Measurements from ENCODE around the gene COG5. TPM values are rescaled to one million over a fixed set of nuclear protein-coding genes. Genes with fewer than 3 reads are reported as not detected.

COG5 gene
- total RNA-seq, 2 experiments from 2014 or later: 37.6 to 40.3 TPM

DNA sequence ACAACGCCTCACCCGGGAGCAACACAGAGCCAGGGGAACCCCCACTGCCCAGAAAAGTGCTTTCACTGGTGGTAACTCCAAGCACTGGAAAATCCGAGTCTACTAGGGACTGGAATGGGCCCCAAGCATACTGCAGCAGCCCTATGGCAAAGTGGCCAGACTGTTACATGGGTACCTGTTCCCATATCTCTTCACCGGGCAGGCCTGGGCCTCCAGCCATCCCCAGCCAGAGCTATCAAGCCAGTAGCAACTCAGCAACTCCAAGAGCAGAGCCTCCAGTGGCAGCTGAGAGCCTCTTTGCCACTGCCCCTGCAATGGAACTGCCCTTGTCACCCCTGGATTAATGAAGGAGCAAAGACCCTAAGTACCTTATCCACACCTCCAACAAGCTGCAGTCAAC lies 321.5 kb downstream of the COG5 start:
- ChIA-PET CTCF (no interaction called here), POLR2A (no interaction called here)
- peaks cover 13% of the 10 kb centered on the region for H3K9me3 Mint-ChIP-seq
- H3K27me3 Mint-ChIP-seq: no peaks in the 10 kb centered on the region
- ATAC-seq (no peak), DNase-seq (no peak)
- TF ChIP-seq, protein P1, sequence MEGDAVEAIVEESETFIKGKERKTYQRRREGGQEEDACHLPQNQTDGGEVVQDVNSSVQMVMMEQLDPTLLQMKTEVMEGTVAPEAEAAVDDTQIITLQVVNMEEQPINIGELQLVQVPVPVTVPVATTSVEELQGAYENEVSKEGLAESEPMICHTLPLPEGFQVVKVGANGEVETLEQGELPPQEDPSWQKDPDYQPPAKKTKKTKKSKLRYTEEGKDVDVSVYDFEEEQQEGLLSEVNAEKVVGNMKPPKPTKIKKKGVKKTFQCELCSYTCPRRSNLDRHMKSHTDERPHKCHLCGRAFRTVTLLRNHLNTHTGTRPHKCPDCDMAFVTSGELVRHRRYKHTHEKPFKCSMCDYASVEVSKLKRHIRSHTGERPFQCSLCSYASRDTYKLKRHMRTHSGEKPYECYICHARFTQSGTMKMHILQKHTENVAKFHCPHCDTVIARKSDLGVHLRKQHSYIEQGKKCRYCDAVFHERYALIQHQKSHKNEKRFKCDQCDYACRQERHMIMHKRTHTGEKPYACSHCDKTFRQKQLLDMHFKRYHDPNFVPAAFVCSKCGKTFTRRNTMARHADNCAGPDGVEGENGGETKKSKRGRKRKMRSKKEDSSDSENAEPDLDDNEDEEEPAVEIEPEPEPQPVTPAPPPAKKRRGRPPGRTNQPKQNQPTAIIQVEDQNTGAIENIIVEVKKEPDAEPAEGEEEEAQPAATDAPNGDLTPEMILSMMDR (IDR thresholded peaks at IDR 0.05): no peak
- H3K27ac Mint-ChIP-seq: no peak overlapping the region
- no peaks in the 10 kb centered on the region for H3K4me1 Mint-ChIP-seq (ENCODE audit: low read depth)
- intact Hi-C loops (cut with micrococcal nuclease): no loop called here
- H3K4me3 Mint-ChIP-seq: no peak overlapping the region
- peaks cover 44% of the 10 kb centered on the region for H3K36me3 Mint-ChIP-seq (ENCODE audit: low read depth)

DNA sequence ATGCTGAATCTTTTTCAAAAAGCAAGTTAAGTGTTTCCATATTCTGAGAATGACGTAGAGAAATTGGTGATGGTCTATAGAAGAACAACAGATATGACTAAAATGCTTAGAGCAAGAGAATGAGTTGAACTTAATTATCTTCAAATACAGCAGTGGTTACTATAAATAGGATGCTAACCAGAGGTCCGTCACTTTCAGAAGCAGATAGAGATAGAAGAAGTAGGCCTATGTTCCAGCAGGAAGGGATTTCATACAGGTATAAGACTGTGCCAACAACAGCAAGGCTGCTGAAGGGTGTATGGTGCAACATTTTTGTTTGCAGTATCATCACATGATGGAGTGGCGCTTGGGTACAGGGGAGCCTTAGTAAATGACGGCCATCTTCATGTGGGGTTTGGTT lies 326.3 kb downstream of the COG5 start:
- DNase-seq (no peak), ATAC-seq (no peak)
- Mint-ChIP-seq H3K9me3 (no peaks in the 10 kb centered on the region), H3K27me3 (no peaks in the 10 kb centered on the region), H3K4me3 (no peak overlapping the region), H3K4me1 (ENCODE audit: low read depth) (no peaks in the 10 kb centered on the region), H3K36me3 (ENCODE audit: low read depth) (peaks cover 6% of the 10 kb centered on the region), H3K27ac (no peak overlapping the region)
- POLR2A ChIA-PET: no interaction called here
- CTCF ChIA-PET: interaction anchor here (1.1 to 1.4 kb wide), 2 partner anchors 13 to 73 kb away, joined by 3 read pairs; no protein-coding TSS in a partner anchor
- intact Hi-C loops (cut with micrococcal nuclease): no loop called here
- TF ChIP-seq, protein P1 (IDR thresholded peaks at IDR 0.05): no peak

DNA sequence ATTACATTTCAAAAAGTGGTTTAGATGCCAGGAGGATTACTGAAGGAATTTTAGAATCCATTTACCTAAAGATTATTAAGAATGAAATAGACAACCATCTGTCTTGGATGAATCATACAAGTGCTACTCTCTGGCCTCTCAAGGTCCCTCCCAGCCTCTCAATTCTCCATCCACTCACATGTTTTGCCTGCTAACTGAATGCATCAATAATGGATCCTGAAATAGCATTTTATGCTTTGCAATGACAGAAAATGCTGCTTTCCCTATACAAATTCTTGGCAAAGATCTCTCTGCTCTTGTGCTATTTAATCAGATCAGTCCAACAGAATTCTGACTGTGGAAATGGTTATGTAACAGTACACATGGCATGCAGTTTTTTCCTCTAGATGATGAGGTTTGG lies 326.9 kb downstream of the COG5 start:
- DNase-seq (no peak), ATAC-seq (no peak)
- Mint-ChIP-seq H3K9me3 (no peaks in the 10 kb centered on the region), H3K27ac (no peak overlapping the region), H3K4me3 (no peak overlapping the region), H3K36me3 (ENCODE audit: low read depth) (peaks cover 6% of the 10 kb centered on the region), H3K27me3 (no peaks in the 10 kb centered on the region), H3K4me1 (ENCODE audit: low read depth) (no peaks in the 10 kb centered on the region)
- POLR2A ChIA-PET: interaction anchor here (0.6 kb wide), 1 partner anchor 712 kb away, joined by 3 read pairs; no protein-coding TSS in a partner anchor
- intact Hi-C loops (cut with micrococcal nuclease): no loop called here
- CTCF ChIA-PET: interaction anchor here (1.1 to 1.4 kb wide), 2 partner anchors 14 to 73 kb away, joined by 3 read pairs; no protein-coding TSS in a partner anchor
- TF ChIP-seq, protein P1 (IDR thresholded peaks at IDR 0.05): no peak

DNA sequence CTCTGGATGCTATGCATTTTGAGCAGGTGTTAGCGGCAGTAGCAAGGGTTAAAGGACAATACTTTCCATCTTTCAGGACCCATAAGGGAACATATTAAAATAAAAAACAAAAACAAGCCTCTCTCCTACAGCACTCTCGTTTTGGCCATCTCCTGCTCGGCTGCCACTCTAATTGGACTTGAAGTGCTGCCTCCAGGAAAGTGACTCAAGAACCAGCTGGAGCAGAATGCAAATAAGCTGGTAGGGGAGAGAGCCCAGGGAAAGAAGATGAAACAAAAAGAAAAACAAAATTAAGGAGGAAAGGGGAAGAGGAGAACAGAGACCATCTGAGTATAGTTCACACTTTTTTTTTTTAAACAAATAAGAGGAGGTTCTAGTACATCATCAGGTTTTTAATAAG lies 329.3 kb downstream of the COG5 start:
- no peak for DNase-seq
- H3K36me3 Mint-ChIP-seq (ENCODE audit: low read depth): peaks cover under 1% of the 10 kb centered on the region
- H3K9me3 Mint-ChIP-seq: no peaks in the 10 kb centered on the region
- H3K4me3 Mint-ChIP-seq: no peak overlapping the region
- H3K27me3 Mint-ChIP-seq: no peaks in the 10 kb centered on the region
- TF ChIP-seq, protein P1 (IDR thresholded peaks at IDR 0.05): no peak
- ChIA-PET CTCF (no interaction called here), POLR2A (no interaction called here)
- intact Hi-C loops (cut with micrococcal nuclease): no loop called here
- no peak overlapping the region for H3K27ac Mint-ChIP-seq
- ATAC-seq: no peak
- no peaks in the 10 kb centered on the region for H3K4me1 Mint-ChIP-seq (ENCODE audit: low read depth)

DNA sequence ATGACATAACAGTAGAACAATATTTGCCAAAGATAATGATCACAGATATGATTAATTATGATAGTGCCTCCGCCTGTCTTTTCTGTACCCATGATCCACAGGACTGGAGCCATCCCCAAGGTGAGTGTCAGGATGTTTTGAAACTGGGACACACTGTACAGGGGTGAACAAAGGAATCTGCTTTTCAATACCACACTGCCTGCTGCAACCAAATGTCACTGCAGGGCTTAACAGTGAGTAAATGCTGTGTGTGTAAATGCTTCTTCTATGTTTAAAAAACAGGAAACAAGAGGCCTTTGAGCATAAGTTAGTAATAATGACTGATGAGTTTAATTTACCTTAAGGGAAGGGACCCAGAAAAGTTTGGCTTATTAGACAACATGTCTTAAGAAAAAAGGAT lies 329.7 kb downstream of the COG5 start:
- POLR2A ChIA-PET: no interaction called here
- Mint-ChIP-seq H3K4me1 (ENCODE audit: low read depth) (no peaks in the 10 kb centered on the region), H3K9me3 (no peaks in the 10 kb centered on the region), H3K36me3 (ENCODE audit: low read depth) (peaks cover under 1% of the 10 kb centered on the region), H3K27ac (no peak overlapping the region), H3K4me3 (no peak overlapping the region), H3K27me3 (no peaks in the 10 kb centered on the region)
- TF ChIP-seq, protein P1 (IDR thresholded peaks at IDR 0.05): no peak
- ATAC-seq: no peak
- no peak for DNase-seq
- intact Hi-C loops (cut with micrococcal nuclease): no loop called here
- CTCF ChIA-PET: no interaction called here
